HEK293T (cell line): ENCODE results near the gene OR4C13.
"Not testable (repeated sequence)": the region's sequence is repeated elsewhere in the genome, so short reads cannot be mapped to it uniquely, and the experiment has no call there.

Experiments
- CTBP1 ChIP-seq: fragments of 450-650 bp; IDR thresholded peaks from 2 replicates; pipeline ENCODE4 v1.6.1; 2016; ENCODE audit warnings: borderline replicate concordance
- FOXK2 ChIP-seq: fragments of 450-650 bp; IDR thresholded peaks from 2 replicates; pipeline ENCODE4 v1.6.1; 2016; ENCODE audit warnings: mild to moderate bottlenecking
- SP1 ChIP-seq: fragments of 450-650 bp; IDR thresholded peaks from 2 replicates; pipeline ENCODE4 v1.6.1; 2017

DNA sequence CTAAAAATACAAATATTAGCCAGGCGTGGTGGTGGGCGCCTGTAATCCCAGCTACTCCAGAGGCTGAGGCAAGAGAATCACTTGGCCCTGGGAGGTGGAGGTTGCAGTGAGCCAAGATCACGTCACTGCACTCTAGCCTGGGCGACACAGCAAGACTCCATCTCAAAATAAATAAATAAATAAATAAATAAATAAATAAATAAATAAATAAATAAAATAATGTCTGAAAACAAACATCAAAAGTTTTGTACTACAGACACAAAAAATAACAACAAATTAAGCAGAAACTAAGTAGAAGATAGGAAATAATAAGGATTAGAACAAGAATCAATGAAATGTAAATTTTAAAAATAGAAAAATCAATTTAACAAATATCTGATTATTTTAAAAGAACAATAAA is 21.2 kb downstream of the OR4C13 start:
- TF ChIP-seq FOXK2, SP1, CTBP1: not testable (repeated sequence)
